ENCODE results near the gene PHF12.
"Not testable (repeated sequence)": the region's sequence is repeated elsewhere in the genome, so short reads cannot be mapped to it uniquely, and the experiment has no call there.

DNA sequence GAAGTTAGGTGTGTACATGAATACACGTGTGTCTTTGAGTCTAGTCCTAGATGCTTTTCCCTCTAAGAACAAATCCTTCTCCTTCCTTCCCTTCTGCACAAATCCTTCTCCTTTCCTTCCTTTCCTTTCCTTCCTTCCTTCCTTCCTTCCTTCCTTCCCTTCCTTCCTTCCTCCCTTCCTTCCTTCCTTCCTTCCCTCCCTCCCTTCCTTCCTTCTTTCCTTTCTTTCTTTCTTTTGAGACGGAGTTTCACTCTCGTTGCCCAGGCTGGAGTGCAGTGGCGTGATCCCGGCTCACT, 47.8 kb downstream of the PHF12 start:
- TF ChIP-seq, protein P1, sequence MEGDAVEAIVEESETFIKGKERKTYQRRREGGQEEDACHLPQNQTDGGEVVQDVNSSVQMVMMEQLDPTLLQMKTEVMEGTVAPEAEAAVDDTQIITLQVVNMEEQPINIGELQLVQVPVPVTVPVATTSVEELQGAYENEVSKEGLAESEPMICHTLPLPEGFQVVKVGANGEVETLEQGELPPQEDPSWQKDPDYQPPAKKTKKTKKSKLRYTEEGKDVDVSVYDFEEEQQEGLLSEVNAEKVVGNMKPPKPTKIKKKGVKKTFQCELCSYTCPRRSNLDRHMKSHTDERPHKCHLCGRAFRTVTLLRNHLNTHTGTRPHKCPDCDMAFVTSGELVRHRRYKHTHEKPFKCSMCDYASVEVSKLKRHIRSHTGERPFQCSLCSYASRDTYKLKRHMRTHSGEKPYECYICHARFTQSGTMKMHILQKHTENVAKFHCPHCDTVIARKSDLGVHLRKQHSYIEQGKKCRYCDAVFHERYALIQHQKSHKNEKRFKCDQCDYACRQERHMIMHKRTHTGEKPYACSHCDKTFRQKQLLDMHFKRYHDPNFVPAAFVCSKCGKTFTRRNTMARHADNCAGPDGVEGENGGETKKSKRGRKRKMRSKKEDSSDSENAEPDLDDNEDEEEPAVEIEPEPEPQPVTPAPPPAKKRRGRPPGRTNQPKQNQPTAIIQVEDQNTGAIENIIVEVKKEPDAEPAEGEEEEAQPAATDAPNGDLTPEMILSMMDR (IDR thresholded peaks at IDR 0.05; ENCODE audit: low read depth, low read length) = not testable (repeated sequence)
- not testable (repeated sequence) for TF ChIP-seq EZH2phosphoT487 (IDR thresholded peaks at IDR 0.05; ENCODE audit: low read depth)

Data from OCI-LY3 (cell line).